Esophagus squamous epithelium (tissue), 4 donors: ENCODE measurements around the gene BLOC1S1.

Source experiments
- CTCF ChIP-seq, 6 experiments: fragments of 450-650 bp in 4 of 6; fragments of 200-600 bp in 2 of 6; sonication (generic) in 2 of 6; IDR thresholded peaks; one replicate each; pipeline ENCODE4 v1.5.1; 2016 to 2019; ENCODE audit warnings: antibody characterized with exemption in 6 of 6, mild to moderate bottlenecking in 4 of 6, moderate library complexity in 4 of 6
- POLR2A ChIP-seq, 4 donors: fragments of 450-650 bp; IDR thresholded peaks; one replicate each; pipeline ENCODE4 v1.6.1; 2017; ENCODE audit warnings: antibody characterized with exemption in 4 of 4, mild to moderate bottlenecking in 4 of 4, moderate library complexity in 3 of 4

GRCh38 chr12:55720071-55720564, 4.3 kb downstream of the BLOC1S1 start, which contains the start of gene RDH5:
- TF ChIP-seq CTCF (IDR thresholded peaks at IDR 0.05) (no peak), POLR2A (IDR thresholded peaks at IDR 0.05) (no peak)
